Liver (tissue), 3 donors: ENCODE measurements around the gene NCOA3.

Experiments used
- CTCF ChIP-seq: fragments of 150-350 bp; IDR thresholded peaks from 2 replicates; pipeline ENCODE4 v1.5.1; 2017; ENCODE audit warnings: improper control_type of control experiment, low read depth, low read length; ENCODE audit not compliant: missing input control
- FOXA2 ChIP-seq: IDR thresholded peaks from 2 replicates; pipeline ENCODE4 v1.6.1; 2016; ENCODE audit warnings: antibody characterized with exemption
- GABPA ChIP-seq, 2 donors: IDR thresholded peaks in 1 of 2; conservative IDR thresholded peaks in 1 of 2; 2 replicates each; pipeline ENCODE4 v1.6.1; 2016; ENCODE audit warnings: antibody characterized with exemption in 2 of 2, mild to moderate bottlenecking in 1 of 2, moderate library complexity in 1 of 2
- HNF4A ChIP-seq, 2 donors: conservative IDR thresholded peaks; 2 replicates each; pipeline ENCODE4 v1.6.1; 2016; ENCODE audit warnings: antibody characterized with exemption in 2 of 2, mild to moderate bottlenecking in 2 of 2
- JUND ChIP-seq, 2 donors: IDR thresholded peaks; 2 replicates each; pipeline ENCODE4 v1.6.1; 2016; ENCODE audit warnings: antibody characterized with exemption in 2 of 2
- RAD21 ChIP-seq, 2 donors: IDR thresholded peaks; 2 replicates each; pipeline ENCODE4 v1.6.1; 2016; ENCODE audit warnings: antibody characterized with exemption in 2 of 2, mild to moderate bottlenecking in 2 of 2
- REST ChIP-seq: IDR thresholded peaks from 2 replicates; pipeline ENCODE4 v1.6.1; 2016; ENCODE audit warnings: antibody characterized with exemption, mild to moderate bottlenecking
- TAF1 ChIP-seq: conservative IDR thresholded peaks from 2 replicates; pipeline ENCODE4 v1.6.1; 2016; ENCODE audit warnings: antibody characterized with exemption, mild to moderate bottlenecking
- YY1 ChIP-seq: IDR thresholded peaks from 2 replicates; pipeline ENCODE4 v1.6.1; 2016; ENCODE audit warnings: antibody characterized with exemption, mild to moderate bottlenecking
- TF ChIP-seq, protein P1 (sequence below): IDR thresholded peaks from 2 replicates; pipeline ENCODE4 v1.6.1; 2016; ENCODE audit warnings: antibody characterized with exemption
- TF ChIP-seq, protein P2 (sequence below): IDR thresholded peaks from 2 replicates; pipeline ENCODE4 v1.6.1; 2016; ENCODE audit warnings: antibody characterized with exemption
- donor health status: healthy.
- donor health status: healthy.

- TF ChIP-seq CTCF (no peak), JUND (IDR thresholded peaks at IDR 0.05) (no peak), RAD21 (IDR thresholded peaks at IDR 0.05) (no peak), TAF1 (no peak), FOXA2 (no peak), GABPA (IDR thresholded peaks at IDR 0.05 in 1 of 2, conservative IDR thresholded peaks at IDR 0.05 in 1 of 2) (no peak), YY1 (no peak), REST (no peak), HNF4A (conservative IDR thresholded peaks at IDR 0.05) (no peak)
- TF ChIP-seq, protein P1, sequence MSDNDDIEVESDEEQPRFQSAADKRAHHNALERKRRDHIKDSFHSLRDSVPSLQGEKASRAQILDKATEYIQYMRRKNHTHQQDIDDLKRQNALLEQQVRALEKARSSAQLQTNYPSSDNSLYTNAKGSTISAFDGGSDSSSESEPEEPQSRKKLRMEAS, result no peak
- TF ChIP-seq, protein P2, sequence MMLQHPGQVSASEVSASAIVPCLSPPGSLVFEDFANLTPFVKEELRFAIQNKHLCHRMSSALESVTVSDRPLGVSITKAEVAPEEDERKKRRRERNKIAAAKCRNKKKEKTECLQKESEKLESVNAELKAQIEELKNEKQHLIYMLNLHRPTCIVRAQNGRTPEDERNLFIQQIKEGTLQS, result no peak
These were observed 9.4 kb upstream of the NCOA3 start for GRCh38 chr20:47492284-47492683.
